Measurements from ENCODE around the gene IP6K1.

IP6K1 gene

GRCh38 chr3:49681232-49681522 lies 105.2 kb downstream of the IP6K1 start:
- H3K4me3 ChIP-seq (replicated peaks; ENCODE audit: low read depth, low read length), result no peak overlapping the region
- no peak for DNase-seq (ENCODE audit: low read depth)
- TF ChIP-seq, protein P1, sequence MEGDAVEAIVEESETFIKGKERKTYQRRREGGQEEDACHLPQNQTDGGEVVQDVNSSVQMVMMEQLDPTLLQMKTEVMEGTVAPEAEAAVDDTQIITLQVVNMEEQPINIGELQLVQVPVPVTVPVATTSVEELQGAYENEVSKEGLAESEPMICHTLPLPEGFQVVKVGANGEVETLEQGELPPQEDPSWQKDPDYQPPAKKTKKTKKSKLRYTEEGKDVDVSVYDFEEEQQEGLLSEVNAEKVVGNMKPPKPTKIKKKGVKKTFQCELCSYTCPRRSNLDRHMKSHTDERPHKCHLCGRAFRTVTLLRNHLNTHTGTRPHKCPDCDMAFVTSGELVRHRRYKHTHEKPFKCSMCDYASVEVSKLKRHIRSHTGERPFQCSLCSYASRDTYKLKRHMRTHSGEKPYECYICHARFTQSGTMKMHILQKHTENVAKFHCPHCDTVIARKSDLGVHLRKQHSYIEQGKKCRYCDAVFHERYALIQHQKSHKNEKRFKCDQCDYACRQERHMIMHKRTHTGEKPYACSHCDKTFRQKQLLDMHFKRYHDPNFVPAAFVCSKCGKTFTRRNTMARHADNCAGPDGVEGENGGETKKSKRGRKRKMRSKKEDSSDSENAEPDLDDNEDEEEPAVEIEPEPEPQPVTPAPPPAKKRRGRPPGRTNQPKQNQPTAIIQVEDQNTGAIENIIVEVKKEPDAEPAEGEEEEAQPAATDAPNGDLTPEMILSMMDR (IDR thresholded peaks at IDR 0.05; ENCODE audit: low read length, missing control alignments), result no peak

DNA sequence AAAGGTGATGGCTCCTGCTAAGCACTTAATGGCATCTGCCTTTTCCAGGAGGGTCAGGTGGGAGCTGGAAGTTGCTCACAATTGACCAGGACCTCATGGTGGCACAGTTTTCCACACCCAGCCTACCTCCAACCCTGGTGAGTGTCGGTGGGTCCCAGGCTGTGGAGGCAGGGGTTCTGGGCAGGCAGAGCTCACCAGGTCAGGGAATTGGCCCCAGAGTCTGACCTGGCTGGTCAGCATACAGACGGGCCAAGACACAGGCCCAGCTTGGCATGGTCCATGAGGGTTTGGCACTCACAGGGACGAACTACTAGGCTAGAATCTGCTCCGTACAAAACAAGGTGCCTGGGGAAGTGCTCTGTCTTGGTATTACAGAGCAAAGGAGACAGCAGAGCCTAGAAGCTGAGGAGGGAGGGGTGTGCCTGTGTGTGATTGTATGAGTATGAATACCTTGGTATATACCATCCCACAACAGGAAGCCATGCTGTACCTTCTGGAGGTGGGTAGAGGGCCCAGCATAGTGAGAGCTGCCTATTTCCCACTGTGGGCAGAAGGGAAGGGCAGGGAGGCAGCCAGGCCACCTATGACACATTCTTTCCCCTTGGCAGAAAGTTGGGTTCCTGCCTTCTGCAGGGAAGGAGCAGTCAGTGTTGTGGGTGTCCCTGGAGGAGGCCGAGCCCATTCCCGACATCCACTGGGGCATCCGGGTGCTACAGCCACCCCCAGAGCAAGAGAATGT lies 105.7 kb downstream of the IP6K1 start:
- DNase-seq (ENCODE audit: low read depth), result no peak
- TF ChIP-seq, protein P1 (IDR thresholded peaks at IDR 0.05; ENCODE audit: low read length, missing control alignments), result no peak
- no peak overlapping the region for H3K4me3 ChIP-seq (replicated peaks; ENCODE audit: low read depth, low read length)

GRCh38 chr3:49675912-49676311 lies 110.4 kb downstream of the IP6K1 start:
- no peak overlapping the region for H3K4me3 ChIP-seq (replicated peaks; ENCODE audit: low read depth, low read length)
- DNase-seq (ENCODE audit: low read depth), result no peak
- TF ChIP-seq, protein P1 (IDR thresholded peaks at IDR 0.05; ENCODE audit: low read length, missing control alignments), result no peak

GRCh38 chr3:49674497-49674983 lies 111.8 kb downstream of the IP6K1 start:
- peak overlapping the region; percentile 76 for H3K4me3 ChIP-seq (replicated peaks; ENCODE audit: low read depth, low read length)
- DNase-seq (ENCODE audit: low read depth), result no peak
- TF ChIP-seq, protein P1 (IDR thresholded peaks at IDR 0.05; ENCODE audit: low read length, missing control alignments), result no peak
